Measurements from ENCODE around the gene HS3ST2.

HS3ST2 gene

GRCh38 chr16:22929461-22929860 lies 115.5 kb downstream of the HS3ST2 start:
- no peaks in the 10 kb centered on the region for H3F3A ChIP-seq (ENCODE audit: control insufficient read depth, insufficient read depth)
- no peak overlapping the region for H3K4me2 ChIP-seq (ENCODE audit: low read length)
- H4K20me1 ChIP-seq (ENCODE audit: control insufficient read depth, insufficient read depth, low read depth, low read length): no peaks in the 10 kb centered on the region
- H3K79me2 ChIP-seq (ENCODE audit: control insufficient read depth, low read length): no peaks in the 10 kb centered on the region
- H3K4me3 ChIP-seq (ENCODE audit: low read length): no peak overlapping the region
- H3K27me3 ChIP-seq (ENCODE audit: control insufficient read depth, low read length): peaks cover 25% of the 10 kb centered on the region
- H3K9me3 ChIP-seq (ENCODE audit: control insufficient read depth, insufficient read depth, low read length): no peaks in the 10 kb centered on the region
- TF ChIP-seq EZH2phosphoT487 (IDR thresholded peaks at IDR 0.05; ENCODE audit: borderline replicate concordance, low read length): no peak
- TF ChIP-seq CTCF (IDR thresholded peaks at IDR 0.05; ENCODE audit: low read depth, low read length, poor library complexity, severe bottlenecking): no peak
- H3K36me3 ChIP-seq (ENCODE audit: control insufficient read depth, low read length): no peaks in the 10 kb centered on the region
- no peak overlapping the region for H3K27ac ChIP-seq (ENCODE audit: low read depth, low read length)
- peaks cover 13% of the 10 kb centered on the region for H3K4me1 ChIP-seq (ENCODE audit: control insufficient read depth, low read length)
- H3K9me2 ChIP-seq (replicated peaks; ENCODE audit: control insufficient read depth, low read length): no peaks in the 10 kb centered on the region

- TF ChIP-seq CTCF (IDR thresholded peaks at IDR 0.05; ENCODE audit: low read depth, low read length, poor library complexity, severe bottlenecking) (no peak), EZH2phosphoT487 (IDR thresholded peaks at IDR 0.05; ENCODE audit: borderline replicate concordance, low read length) (no peak; the same call in 1 of the 2 replicates)
- no peak overlapping the region for H3K4me3 ChIP-seq (ENCODE audit: low read length)
- H3K9me3 ChIP-seq (ENCODE audit: control insufficient read depth, insufficient read depth, low read length): no peaks in the 10 kb centered on the region
- H3F3A ChIP-seq (ENCODE audit: control insufficient read depth, insufficient read depth): no peaks in the 10 kb centered on the region
- H3K36me3 ChIP-seq (ENCODE audit: control insufficient read depth, low read length): no peaks in the 10 kb centered on the region
- H3K4me2 ChIP-seq (ENCODE audit: low read length): no peak overlapping the region
- peaks cover 23% of the 10 kb centered on the region for H3K27me3 ChIP-seq (ENCODE audit: control insufficient read depth, low read length)
- no peaks in the 10 kb centered on the region for H4K20me1 ChIP-seq (ENCODE audit: control insufficient read depth, insufficient read depth, low read depth, low read length)
- H3K9me2 ChIP-seq (replicated peaks; ENCODE audit: control insufficient read depth, low read length): no peaks in the 10 kb centered on the region
- peaks cover 13% of the 10 kb centered on the region for H3K4me1 ChIP-seq (ENCODE audit: control insufficient read depth, low read length)
- H3K79me2 ChIP-seq (ENCODE audit: control insufficient read depth, low read length): no peaks in the 10 kb centered on the region
- no peak overlapping the region for H3K27ac ChIP-seq (ENCODE audit: low read depth, low read length)
Measured at GRCh38 chr16:22932032-22932771, 118.2 kb downstream of the HS3ST2 start.

- Histone ChIP-seq H3K4me3 (ENCODE audit: low read length) (no peak overlapping the region), H3K9me3 (ENCODE audit: control insufficient read depth, insufficient read depth, low read length) (no peaks in the 10 kb centered on the region), H3K27me3 (ENCODE audit: control insufficient read depth, low read length) (peaks cover 22% of the 10 kb centered on the region), H3F3A (ENCODE audit: control insufficient read depth, insufficient read depth) (no peaks in the 10 kb centered on the region), H4K20me1 (ENCODE audit: control insufficient read depth, insufficient read depth, low read depth, low read length) (no peaks in the 10 kb centered on the region), H3K4me1 (ENCODE audit: control insufficient read depth, low read length) (peaks cover 13% of the 10 kb centered on the region), H3K79me2 (ENCODE audit: control insufficient read depth, low read length) (no peaks in the 10 kb centered on the region), H3K27ac (ENCODE audit: low read depth, low read length) (no peak overlapping the region), H3K4me2 (ENCODE audit: low read length) (peak overlapping the region; percentile 52), H3K36me3 (ENCODE audit: control insufficient read depth, low read length) (no peaks in the 10 kb centered on the region), H3K9me2 (replicated peaks; ENCODE audit: control insufficient read depth, low read length) (no peaks in the 10 kb centered on the region)
- no peak for TF ChIP-seq EZH2phosphoT487 (IDR thresholded peaks at IDR 0.05; ENCODE audit: borderline replicate concordance, low read length)
Measured at GRCh38 chr16:22933173-22933572, 119.2 kb downstream of the HS3ST2 start.

GRCh38 chr16:22934786-22935185 lies 120.8 kb downstream of the HS3ST2 start:
- peaks cover 15% of the 10 kb centered on the region for H3K27me3 ChIP-seq (ENCODE audit: control insufficient read depth, low read length)
- peaks cover 13% of the 10 kb centered on the region for H3K4me1 ChIP-seq (ENCODE audit: control insufficient read depth, low read length)
- H3K36me3 ChIP-seq (ENCODE audit: control insufficient read depth, low read length): no peaks in the 10 kb centered on the region
- no peaks in the 10 kb centered on the region for H3K9me3 ChIP-seq (ENCODE audit: control insufficient read depth, insufficient read depth, low read length)
- no peak overlapping the region for H3K4me2 ChIP-seq (ENCODE audit: low read length)
- H3K4me3 ChIP-seq (ENCODE audit: low read length): no peak overlapping the region
- no peaks in the 10 kb centered on the region for H3K9me2 ChIP-seq (replicated peaks; ENCODE audit: control insufficient read depth, low read length)
- no peaks in the 10 kb centered on the region for H4K20me1 ChIP-seq (ENCODE audit: control insufficient read depth, insufficient read depth, low read depth, low read length)
- H3K27ac ChIP-seq (ENCODE audit: low read depth, low read length): no peak overlapping the region
- TF ChIP-seq CTCF (IDR thresholded peaks at IDR 0.05; ENCODE audit: low read depth, low read length, poor library complexity, severe bottlenecking) (no peak), EZH2phosphoT487 (IDR thresholded peaks at IDR 0.05; ENCODE audit: borderline replicate concordance, low read length) (no peak)
- no peaks in the 10 kb centered on the region for H3K79me2 ChIP-seq (ENCODE audit: control insufficient read depth, low read length)
- H3F3A ChIP-seq (ENCODE audit: control insufficient read depth, insufficient read depth): no peaks in the 10 kb centered on the region
